GM21526 (cell line): ENCODE data around the gene DIAPH1.

ENCODE experiments used
- ATAC-seq: cut with Tn5 transposase; IDR thresholded peaks from one replicate; pipeline ENCODE4 v1.9.1; 2021; ENCODE audit warnings: moderate library complexity; ENCODE audit not compliant: unreplicated experiment, low FRiP score

Gene DIAPH1

GRCh38 chr5:141618804-141619554 lies at the start of gene DIAPH1:
Gene DIAPH1, minus strand, starts transcription at chr5:141619000. Its CDS starts 86 bp downstream, at chr5:141618914.
- ATAC-seq: peak; percentile 79

GRCh38 chr5:141665995-141666940 lies 47.5 kb upstream of the DIAPH1 start:
- ATAC-seq: no peak

GRCh38 chr5:141664733-141665461 lies 46.1 kb upstream of the DIAPH1 start:
- ATAC-seq: peak; percentile 95

- no peak for ATAC-seq
These were observed 44.7 kb upstream of the DIAPH1 start for GRCh38 chr5:141663506-141663905.

- no peak for ATAC-seq
These were observed 43.2 kb upstream of the DIAPH1 start for GRCh38 chr5:141662028-141662427.

GRCh38 chr5:141657937-141658545 lies 39.2 kb upstream of the DIAPH1 start:
- no peak for ATAC-seq

- no peak for ATAC-seq
These were observed 38.6 kb upstream of the DIAPH1 start for GRCh38 chr5:141657404-141657803.

- no peak for ATAC-seq
These were observed 37.6 kb upstream of the DIAPH1 start for GRCh38 chr5:141656396-141656795.

- ATAC-seq: no peak
These were observed 36.2 kb upstream of the DIAPH1 start for GRCh38 chr5:141655020-141655419.

GRCh38 chr5:141654298-141654697 lies 35.5 kb upstream of the DIAPH1 start:
- no peak for ATAC-seq

GRCh38 chr5:141651728-141652105 lies 32.9 kb upstream of the DIAPH1 start:
- no peak for ATAC-seq

- peak; percentile 91 for ATAC-seq
These were observed 32.3 kb upstream of the DIAPH1 start, which contains the start of gene FCHSD1 for GRCh38 chr5:141650851-141651727. Gene FCHSD1, minus strand, starts transcription at chr5:141651418. Its CDS starts 50 bp downstream, at chr5:141651368.

- no peak for ATAC-seq
These were observed 31.2 kb upstream of the DIAPH1 start for GRCh38 chr5:141649972-141650371.

- no peak for ATAC-seq
These were observed 30.4 kb upstream of the DIAPH1 start for GRCh38 chr5:141649056-141649688.

- no peak for ATAC-seq
These were observed 29.1 kb upstream of the DIAPH1 start for GRCh38 chr5:141647851-141648250.

GRCh38 chr5:141647242-141647641 lies 28.4 kb upstream of the DIAPH1 start:
- ATAC-seq: no peak

GRCh38 chr5:141646026-141646425 lies 27.2 kb upstream of the DIAPH1 start:
- ATAC-seq: no peak

GRCh38 chr5:141641634-141642267 lies 23.0 kb upstream of the DIAPH1 start:
- peak; percentile 32 for ATAC-seq
